ENCODE results near the gene SAT1.
"Not testable (repeated sequence)": the region's sequence is repeated elsewhere in the genome, so short reads cannot be mapped to it uniquely, and the experiment has no call there.

The SAT1 gene

GRCh38 chrX:23764188-23764984 lies 18.6 kb upstream of the SAT1 start:
- POLR2A ChIA-PET: no interaction called here
- no peaks in the 10 kb centered on the region for H3K9me3 ChIP-seq (ENCODE audit: control extremely low read depth in 1 of 5, control insufficient read depth in 4 of 5, insufficient read depth in 2 of 5, low read depth in 1 of 5, low read length in 4 of 5)
- H3K27ac ChIP-seq (ENCODE audit: insufficient read depth in 1 of 2, low read depth in 1 of 2, low read length in 2 of 2, poor library complexity in 1 of 2, severe bottlenecking in 2 of 2): no peak overlapping the region
- CTCF ChIA-PET: interaction anchor here (1.5 kb wide), 1 partner anchor 15 kb away, joined by 4 read pairs; no protein-coding TSS in a partner anchor
- no peak for DNase-seq
- H3K36me3 ChIP-seq (ENCODE audit: control insufficient read depth in 4 of 4, insufficient read depth in 4 of 4, low read length in 3 of 4): no peaks in the 10 kb centered on the region
- H3K4me1 ChIP-seq (ENCODE audit: control extremely low read depth in 1 of 4, control insufficient read depth in 4 of 4, insufficient read depth in 4 of 4, low read length in 3 of 4): no peaks in the 10 kb centered on the region
- 83% methylated on average over 3 of the region's 4 CpGs for WGBS (ENCODE audit: insufficient coverage)
- no peak overlapping the region for H3K4me3 ChIP-seq (ENCODE audit: control insufficient read depth in 1 of 7, extremely low read depth in 1 of 7, insufficient read depth in 4 of 7, low read depth in 2 of 7, low read length in 6 of 7)
- H3K27me3 ChIP-seq (replicated peaks in 2 of 5; ENCODE audit: control insufficient read depth in 4 of 5, insufficient read depth in 5 of 5, low read length in 4 of 5): no peaks in the 10 kb centered on the region

DNA sequence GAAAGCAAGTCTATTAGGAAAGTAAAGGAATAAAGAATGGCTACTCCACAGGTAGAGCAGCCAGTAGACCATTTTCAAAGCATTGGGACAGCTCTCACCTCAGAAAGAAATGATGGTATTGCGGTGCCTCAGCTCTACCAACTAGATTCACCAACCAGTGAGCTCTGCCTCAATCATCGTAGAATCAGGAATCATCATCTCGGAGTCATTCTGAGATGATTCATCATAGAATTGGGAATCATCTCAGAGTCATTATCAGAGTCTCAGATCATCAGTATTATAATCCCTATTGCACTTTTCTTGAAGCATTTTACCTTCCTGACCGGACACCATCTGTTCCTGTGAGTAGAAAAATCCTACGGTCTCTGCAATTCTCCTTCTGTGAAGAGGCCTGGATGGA lies 17.5 kb upstream of the SAT1 start:
- no peak overlapping the region for H3K4me3 ChIP-seq (ENCODE audit: control insufficient read depth in 1 of 7, extremely low read depth in 1 of 7, insufficient read depth in 4 of 7, low read depth in 2 of 7, low read length in 6 of 7)
- H3K9me3 ChIP-seq (ENCODE audit: control extremely low read depth in 1 of 5, control insufficient read depth in 4 of 5, insufficient read depth in 2 of 5, low read depth in 1 of 5, low read length in 4 of 5): no peaks in the 10 kb centered on the region
- no peak overlapping the region for H3K27ac ChIP-seq (ENCODE audit: insufficient read depth in 1 of 2, low read depth in 1 of 2, low read length in 2 of 2, poor library complexity in 1 of 2, severe bottlenecking in 2 of 2)
- 91% methylated on average over 5 of the region's 5 CpGs for WGBS (ENCODE audit: insufficient coverage)
- no peak for DNase-seq
- H3K27me3 ChIP-seq (replicated peaks in 2 of 5; ENCODE audit: control insufficient read depth in 4 of 5, insufficient read depth in 5 of 5, low read length in 4 of 5): no peaks in the 10 kb centered on the region
- no peaks in the 10 kb centered on the region for H3K4me1 ChIP-seq (ENCODE audit: control extremely low read depth in 1 of 4, control insufficient read depth in 4 of 4, insufficient read depth in 4 of 4, low read length in 3 of 4)
- H3K36me3 ChIP-seq (ENCODE audit: control insufficient read depth in 4 of 4, insufficient read depth in 4 of 4, low read length in 3 of 4): no peaks in the 10 kb centered on the region
- CTCF ChIA-PET: interaction anchor here (1.5 kb wide), 1 partner anchor 14 kb away, joined by 4 read pairs; no protein-coding TSS in a partner anchor
- POLR2A ChIA-PET: no interaction called here

DNA sequence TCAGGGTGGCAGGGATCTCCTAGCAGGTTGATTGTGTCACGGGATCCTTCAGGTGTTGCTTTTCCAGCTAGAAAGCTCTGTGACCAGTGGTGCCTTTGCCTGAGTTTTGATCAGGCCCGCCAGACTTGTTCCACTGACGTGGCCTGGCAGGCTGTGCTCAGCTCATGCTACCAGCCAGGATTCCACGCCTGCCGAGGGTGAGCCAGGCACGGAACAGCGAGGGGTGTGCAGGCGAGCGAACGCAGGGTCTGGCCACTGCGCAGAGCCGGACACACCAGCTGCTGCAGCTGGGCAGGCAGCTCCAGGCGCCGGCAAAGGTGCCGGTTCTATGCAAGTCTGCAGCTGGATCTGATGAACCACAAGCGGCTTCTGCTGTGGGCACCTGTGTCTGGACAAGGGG lies 17.1 kb upstream of the SAT1 start:
- Histone ChIP-seq H3K36me3 (ENCODE audit: control insufficient read depth in 4 of 4, insufficient read depth in 4 of 4, low read length in 3 of 4) (no peaks in the 10 kb centered on the region), H3K4me1 (ENCODE audit: control extremely low read depth in 1 of 4, control insufficient read depth in 4 of 4, insufficient read depth in 4 of 4, low read length in 3 of 4) (no peaks in the 10 kb centered on the region), H3K27me3 (replicated peaks in 2 of 5; ENCODE audit: control insufficient read depth in 4 of 5, insufficient read depth in 5 of 5, low read length in 4 of 5) (no peaks in the 10 kb centered on the region), H3K9me3 (ENCODE audit: control extremely low read depth in 1 of 5, control insufficient read depth in 4 of 5, insufficient read depth in 2 of 5, low read depth in 1 of 5, low read length in 4 of 5) (no peaks in the 10 kb centered on the region), H3K27ac (ENCODE audit: insufficient read depth in 1 of 2, low read depth in 1 of 2, low read length in 2 of 2, poor library complexity in 1 of 2, severe bottlenecking in 2 of 2) (no peak overlapping the region), H3K4me3 (ENCODE audit: control insufficient read depth in 1 of 7, extremely low read depth in 1 of 7, insufficient read depth in 4 of 7, low read depth in 2 of 7, low read length in 6 of 7) (no peak overlapping the region)
- DNase-seq: no peak
- CTCF ChIA-PET: interaction anchor here (1.5 kb wide), 2 partner anchors 13 to 143 kb away, joined by 3 to 4 read pairs; no protein-coding TSS in a partner anchor
- 93% methylated on average over 14 of the region's 16 CpGs for WGBS (ENCODE audit: insufficient coverage)
- POLR2A ChIA-PET: interaction anchor here (0.8 kb wide), 1 partner anchor 17 kb away, joined by 3 read pairs; the partner anchor contains the start of gene SAT1

DNA sequence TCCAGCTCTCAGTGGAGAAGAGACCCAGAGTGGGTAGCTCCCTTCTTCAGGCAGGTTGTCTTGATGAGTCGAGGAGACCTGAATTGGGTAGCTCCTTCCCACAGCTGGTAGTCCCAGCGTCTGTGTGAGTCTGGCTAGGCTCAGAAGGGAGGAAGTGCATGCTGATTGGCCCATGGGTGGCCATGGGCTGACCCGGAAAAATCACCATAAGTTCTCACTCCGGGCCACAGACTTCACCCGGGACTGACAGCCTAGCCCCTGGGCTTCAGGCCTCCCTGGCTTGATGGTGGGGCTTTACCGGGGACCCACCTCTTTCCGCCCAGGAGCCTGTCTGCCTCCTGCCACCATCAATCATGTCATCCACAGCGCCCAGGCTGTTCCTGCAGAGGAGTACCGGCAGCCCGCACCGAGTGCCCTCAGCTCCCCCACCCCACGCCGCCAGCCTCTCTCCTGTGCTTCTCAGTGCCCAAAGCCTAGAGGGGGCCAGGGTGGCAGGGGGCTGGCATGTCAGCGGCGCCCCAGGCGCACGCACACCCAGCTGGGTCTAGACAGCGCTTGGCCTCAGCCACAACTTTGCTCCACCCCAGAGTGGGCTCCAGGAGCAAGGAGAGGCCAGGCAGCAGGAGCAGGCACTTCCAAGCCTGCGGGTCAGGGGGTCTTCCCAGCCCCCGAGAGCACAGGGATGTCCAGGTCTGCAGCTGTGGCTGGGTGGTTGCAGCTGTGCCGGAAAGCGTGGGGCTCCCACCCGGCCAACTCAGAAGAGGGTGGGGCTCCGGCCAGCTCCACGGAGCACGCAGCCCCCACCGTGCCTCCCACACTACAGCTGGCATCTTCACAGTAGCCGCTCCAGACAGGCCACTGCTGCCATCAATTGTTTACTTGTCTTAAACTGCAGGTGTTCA lies 16.1 kb upstream of the SAT1 start:
- Histone ChIP-seq H3K4me3 (ENCODE audit: control insufficient read depth in 1 of 7, extremely low read depth in 1 of 7, insufficient read depth in 4 of 7, low read depth in 2 of 7, low read length in 6 of 7) (peak overlapping the region in 5 of 7 experiments; percentile 6 to 60 (median 50)), H3K27me3 (replicated peaks in 2 of 5; ENCODE audit: control insufficient read depth in 4 of 5, insufficient read depth in 5 of 5, low read length in 4 of 5) (no peaks in the 10 kb centered on the region), H3K36me3 (ENCODE audit: control insufficient read depth in 4 of 4, insufficient read depth in 4 of 4, low read length in 3 of 4) (no peaks in the 10 kb centered on the region), H3K27ac (ENCODE audit: insufficient read depth in 1 of 2, low read depth in 1 of 2, low read length in 2 of 2, poor library complexity in 1 of 2, severe bottlenecking in 2 of 2) (no peak overlapping the region), H3K4me1 (ENCODE audit: control extremely low read depth in 1 of 4, control insufficient read depth in 4 of 4, insufficient read depth in 4 of 4, low read length in 3 of 4) (no peaks in the 10 kb centered on the region), H3K9me3 (ENCODE audit: control extremely low read depth in 1 of 5, control insufficient read depth in 4 of 5, insufficient read depth in 2 of 5, low read depth in 1 of 5, low read length in 4 of 5) (no peaks in the 10 kb centered on the region)
- peak in 2 of 3 donors; percentile 32 to 59 for DNase-seq
- ChIA-PET CTCF (interaction anchor here (0.8 to 1.5 kb wide), 2 partner anchors 136 to 142 kb away, joined by 3 read pairs; no protein-coding TSS in a partner anchor), POLR2A (interaction anchor here (0.8 to 1.0 kb wide), 2 partner anchors 16 kb away, joined by 3 to 5 read pairs; partner anchors contain the start of gene SAT1)
- 76% methylated on average over 24 of the region's 28 CpGs for WGBS (ENCODE audit: insufficient coverage)

DNA sequence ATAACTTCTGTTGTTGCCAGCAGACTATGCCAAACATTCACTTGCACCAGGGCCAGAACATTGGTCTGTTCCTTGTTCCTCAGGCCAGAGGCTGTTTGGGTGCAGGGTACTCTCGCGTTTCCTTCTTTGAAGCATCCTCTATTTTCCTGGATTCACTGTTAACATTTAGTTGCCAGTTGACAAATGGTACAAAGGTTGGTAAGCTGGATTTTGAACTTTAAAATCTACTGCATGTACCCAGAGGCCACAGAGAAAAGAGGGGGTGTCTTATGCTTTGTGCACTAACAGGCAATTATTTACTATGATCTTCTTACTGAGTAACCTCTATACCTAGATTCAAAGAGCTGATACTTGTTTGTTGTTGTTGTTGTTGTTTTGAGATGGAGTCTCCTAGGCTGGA lies 12.8 kb upstream of the SAT1 start:
- Histone ChIP-seq H3K27me3 (replicated peaks in 2 of 5; ENCODE audit: control insufficient read depth in 4 of 5, insufficient read depth in 5 of 5, low read length in 4 of 5) (no peaks in the 10 kb centered on the region), H3K4me3 (ENCODE audit: control insufficient read depth in 1 of 7, extremely low read depth in 1 of 7, insufficient read depth in 4 of 7, low read depth in 2 of 7, low read length in 6 of 7) (no peak overlapping the region), H3K9me3 (ENCODE audit: control extremely low read depth in 1 of 5, control insufficient read depth in 4 of 5, insufficient read depth in 2 of 5, low read depth in 1 of 5, low read length in 4 of 5) (no peaks in the 10 kb centered on the region), H3K27ac (ENCODE audit: insufficient read depth in 1 of 2, low read depth in 1 of 2, low read length in 2 of 2, poor library complexity in 1 of 2, severe bottlenecking in 2 of 2) (no peak overlapping the region), H3K4me1 (ENCODE audit: control extremely low read depth in 1 of 4, control insufficient read depth in 4 of 4, insufficient read depth in 4 of 4, low read length in 3 of 4) (peaks cover 0 to 11% (median 5%) of the 10 kb centered on the region in 4 experiments), H3K36me3 (ENCODE audit: control insufficient read depth in 4 of 4, insufficient read depth in 4 of 4, low read length in 3 of 4) (no peaks in the 10 kb centered on the region)
- POLR2A ChIA-PET: no interaction called here
- 60% methylated on average over 2 of the region's 2 CpGs for WGBS (ENCODE audit: insufficient coverage)
- DNase-seq: no peak
- CTCF ChIA-PET: no interaction called here

DNA sequence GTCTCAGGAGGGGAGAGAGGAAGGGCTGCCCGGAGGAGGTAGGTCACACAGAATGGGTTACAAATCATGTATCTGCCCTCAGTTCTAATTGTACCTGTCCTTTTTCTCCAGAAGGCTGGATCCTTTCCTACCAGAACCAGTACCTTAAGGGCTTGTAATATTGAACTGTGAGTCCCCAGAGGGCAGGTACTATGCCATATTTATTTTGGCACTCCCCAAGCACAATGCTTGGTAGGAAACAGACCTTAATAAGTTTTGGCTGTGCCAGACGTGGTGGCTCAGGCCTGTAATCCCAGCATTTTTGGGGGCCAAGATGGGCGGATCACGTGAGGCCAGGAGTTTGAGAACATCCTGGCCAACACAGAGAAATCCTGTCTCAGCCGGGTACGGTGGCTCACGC lies 11.9 kb upstream of the SAT1 start:
- H3K4me3 ChIP-seq (ENCODE audit: control insufficient read depth in 1 of 7, extremely low read depth in 1 of 7, insufficient read depth in 4 of 7, low read depth in 2 of 7, low read length in 6 of 7); H3K9me3 ChIP-seq (ENCODE audit: control extremely low read depth in 1 of 5, control insufficient read depth in 4 of 5, insufficient read depth in 2 of 5, low read depth in 1 of 5, low read length in 4 of 5); H3K27ac ChIP-seq (ENCODE audit: insufficient read depth in 1 of 2, low read depth in 1 of 2, low read length in 2 of 2, poor library complexity in 1 of 2, severe bottlenecking in 2 of 2); H3K36me3 ChIP-seq (ENCODE audit: control insufficient read depth in 4 of 4, insufficient read depth in 4 of 4, low read length in 3 of 4); H3K27me3 ChIP-seq (replicated peaks in 2 of 5; ENCODE audit: control insufficient read depth in 4 of 5, insufficient read depth in 5 of 5, low read length in 4 of 5); DNase-seq: not testable (repeated sequence)
- POLR2A ChIA-PET: interaction anchor here (0.6 kb wide), 1 partner anchor 8 kb away, joined by 3 read pairs; no protein-coding TSS in a partner anchor
- CTCF ChIA-PET: interaction anchor here (0.8 kb wide), 1 partner anchor 14 kb away, joined by 3 read pairs; no protein-coding TSS in a partner anchor
- peaks cover 0 to 11% (median 5%) of the 10 kb centered on the region in 4 experiments for H3K4me1 ChIP-seq (ENCODE audit: control extremely low read depth in 1 of 4, control insufficient read depth in 4 of 4, insufficient read depth in 4 of 4, low read length in 3 of 4)
- 91% methylated on average over 6 of the region's 7 CpGs for WGBS (ENCODE audit: insufficient coverage)

All from common myeloid progenitor, CD34-positive (primary cell).